COLO668 (cell line): Measurements from ENCODE around the gene ITGA11.

Experiments used
- DNase-seq: peaks from one replicate; lab custom pipeline; 2025; ENCODE audit not compliant: unreplicated experiment; lab: John Stamatoyannopoulos, UW

ITGA11 gene

GRCh38 chr15:68295014-68295805, 136.8 kb downstream of the ITGA11 start:
- DNase-seq: no peak

GRCh38 chr15:68292967-68293366, 139.0 kb downstream of the ITGA11 start:
- no peak for DNase-seq

GRCh38 chr15:68292157-68292781, 139.7 kb downstream of the ITGA11 start:
- no peak for DNase-seq

- DNase-seq: no peak
Measured at GRCh38 chr15:68290715-68291114, 141.2 kb downstream of the ITGA11 start.

GRCh38 chr15:68289621-68290352, 142.2 kb downstream of the ITGA11 start:
- no peak for DNase-seq

- no peak for DNase-seq
Measured at GRCh38 chr15:68289057-68289456, 142.9 kb downstream of the ITGA11 start.

- DNase-seq: no peak
Measured at GRCh38 chr15:68286256-68286655, 145.7 kb downstream of the ITGA11 start.

GRCh38 chr15:68285259-68285980, 146.5 kb downstream of the ITGA11 start:
- peak; percentile 37 for DNase-seq

GRCh38 chr15:68284616-68285258, 147.2 kb downstream of the ITGA11 start:
- no peak for DNase-seq

GRCh38 chr15:68283401-68283800, 148.6 kb downstream of the ITGA11 start:
- DNase-seq: no peak

GRCh38 chr15:68281008-68281407, 151.0 kb downstream of the ITGA11 start:
- no peak for DNase-seq

GRCh38 chr15:68279779-68280753, 151.9 kb downstream of the ITGA11 start:
- DNase-seq: no peak

GRCh38 chr15:68278595-68279405, 153.2 kb downstream of the ITGA11 start:
- peak; percentile 48 for DNase-seq

- DNase-seq: no peak
Measured at GRCh38 chr15:68278345-68278594, 153.7 kb downstream of the ITGA11 start.

GRCh38 chr15:68277603-68278344, 154.2 kb downstream of the ITGA11 start, which contains the start of gene FEM1B:
Gene FEM1B (plus strand): TSS chr15:68277745. CDS start chr15:68278418, 673 bp downstream.
- DNase-seq: peak; percentile 94

- DNase-seq: peak; percentile 64
Measured at GRCh38 chr15:68277131-68277602, 154.8 kb downstream of the ITGA11 start.

GRCh38 chr15:68276668-68277067, 155.3 kb downstream of the ITGA11 start:
- DNase-seq: no peak

GRCh38 chr15:68275165-68275746, 156.7 kb downstream of the ITGA11 start:
- peak; percentile 60 for DNase-seq
